Adipose tissue (tissue), 3 donors: ENCODE data around the gene SLC12A7. TPM values are rescaled to one million over a fixed set of nuclear protein-coding genes. Genes with fewer than 3 reads are reported as not detected.

Source experiments
- H3K27ac ChIP-seq: one replicate; pipeline ENCODE4 v1.5.1; 2013; ENCODE audit warnings: low read depth, low read length
- WGBS, 3 donors: extraction: QIAGEN DNeasy Blood & Tissue Kit; methylation state at CpG; one replicate each; pipeline ENCODE4 v1.1.7; 2013; 5-methylcytosine and 5-hydroxymethylcytosine counted together
- polyA plus RNA-seq, 3 donors: library from polyadenylated mRNA; stranded (reverse); fragments of 200-250 nt; gene quantifications; one replicate each; pipeline ENCODE4 v1.2.3, GENCODE V29; 2013
- donor health status: healthy with polysubstance abuse.
- donor health status: Bipolar disorder and iron deficiency.
- donor health status: healthy.

Gene SLC12A7
- polyA plus RNA-seq, 3 donors, result 9.3 to 27.2 (median 20.0) TPM

DNA sequence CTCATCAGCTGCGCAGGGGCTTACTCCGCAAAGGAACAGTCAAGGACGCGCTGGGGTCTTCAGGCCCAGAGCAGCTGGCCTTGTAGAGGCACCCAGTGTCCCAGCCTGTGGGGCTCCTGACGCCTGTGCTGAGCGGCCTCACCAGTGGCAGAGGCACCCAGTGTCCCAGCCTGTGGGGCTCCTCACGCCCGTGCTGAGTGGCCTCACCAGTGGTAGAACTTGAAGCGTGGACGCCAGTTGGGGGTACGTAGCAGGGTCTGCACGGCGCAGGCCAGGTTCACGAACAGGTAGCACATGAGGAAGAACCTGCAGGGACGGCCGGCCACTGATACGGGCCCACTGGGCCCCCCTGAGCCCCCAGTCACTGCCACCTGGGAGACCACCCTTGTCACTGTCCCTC lies 35.9 kb downstream of the SLC12A7 start:
- 94 to 97% (median 95%) methylated on average over 17 of the region's 17 CpGs for WGBS, 3 donors

DNA sequence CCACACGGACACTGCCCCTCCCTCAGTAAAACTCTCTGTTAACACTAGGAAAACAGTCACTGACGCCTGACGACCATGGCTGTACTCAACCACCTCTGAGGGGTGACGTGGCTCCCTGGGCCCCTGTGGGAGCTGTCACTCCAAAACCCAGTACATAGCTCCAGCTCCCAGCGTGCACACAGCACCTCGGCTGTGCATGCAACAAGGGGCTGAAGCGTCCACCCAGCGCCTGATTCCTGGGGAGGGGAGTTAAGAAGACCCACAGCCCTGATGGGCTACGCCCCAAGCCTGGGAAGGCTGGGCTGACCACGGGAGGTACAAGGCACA lies 36.3 kb downstream of the SLC12A7 start:
- no peak overlapping the region for H3K27ac ChIP-seq
- WGBS, 3 donors, result 89 to 94% (median 93%) methylated on average over 10 of the region's 10 CpGs

More for the DNA sequence above, 35.9 kb downstream of the SLC12A7 start:
- H3K27ac ChIP-seq, result no peak overlapping the region

DNA sequence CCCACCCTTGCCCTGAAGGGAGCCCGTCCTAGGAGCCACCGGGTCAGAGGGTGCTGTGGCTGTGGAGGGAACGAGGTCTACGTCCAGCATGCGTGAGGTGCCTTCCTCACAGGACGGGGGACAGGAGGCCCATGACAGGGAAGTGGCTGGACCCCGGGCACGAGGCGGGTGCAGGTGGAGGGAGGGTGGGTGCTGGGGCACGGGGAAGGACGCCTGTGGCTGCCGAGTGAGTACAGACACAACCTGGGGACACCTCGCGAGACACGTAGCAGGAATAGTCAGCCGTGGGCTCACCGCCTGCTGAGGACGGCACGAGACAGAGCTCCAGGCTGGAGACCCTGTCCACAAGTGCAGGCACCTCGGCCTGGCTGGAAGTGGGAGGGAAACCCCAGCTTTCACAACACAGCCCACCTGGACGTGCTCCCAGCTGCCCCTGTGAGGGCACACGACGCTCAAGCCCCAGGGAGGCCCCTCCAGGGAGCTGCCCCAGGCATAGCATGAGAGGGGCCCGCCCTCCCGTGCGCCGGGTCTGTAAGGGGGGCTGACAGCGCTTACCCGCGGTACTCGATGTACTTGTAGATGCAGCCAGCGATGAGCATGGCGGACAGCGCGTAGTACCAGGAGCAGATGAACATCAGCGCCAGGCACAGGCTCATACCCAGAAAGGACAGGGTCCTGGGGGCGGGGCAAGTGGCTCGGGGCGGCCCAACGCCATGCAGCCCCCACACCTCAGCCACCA lies 36.9 kb downstream of the SLC12A7 start:
- no peak overlapping the region for H3K27ac ChIP-seq
- WGBS, 3 donors, result 86 to 92% (median 92%) methylated on average over 40 of the region's 40 CpGs

DNA sequence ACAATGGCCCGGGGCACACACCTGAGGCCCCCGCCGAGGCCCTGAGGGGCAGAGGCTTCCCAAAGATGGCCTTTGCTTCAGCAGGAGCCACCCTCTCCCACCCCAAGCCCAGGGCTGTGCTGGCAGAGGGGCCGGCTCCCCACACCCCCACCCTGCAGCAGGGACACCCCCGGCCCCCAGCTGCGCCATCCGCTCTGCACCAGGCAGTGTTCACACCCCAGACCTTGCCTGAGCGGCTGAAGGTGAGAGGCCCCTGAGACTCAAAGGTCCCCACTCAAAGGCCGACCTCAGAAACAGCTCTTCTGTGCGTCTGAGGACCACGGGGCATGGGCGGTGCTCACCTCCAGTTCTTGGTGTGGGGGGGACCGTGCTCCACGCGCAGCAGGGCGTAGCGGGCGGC lies 37.6 kb downstream of the SLC12A7 start:
- 91 to 97% (median 95%) methylated on average over 18 of the region's 18 CpGs for WGBS, 3 donors
- no peak overlapping the region for H3K27ac ChIP-seq

DNA sequence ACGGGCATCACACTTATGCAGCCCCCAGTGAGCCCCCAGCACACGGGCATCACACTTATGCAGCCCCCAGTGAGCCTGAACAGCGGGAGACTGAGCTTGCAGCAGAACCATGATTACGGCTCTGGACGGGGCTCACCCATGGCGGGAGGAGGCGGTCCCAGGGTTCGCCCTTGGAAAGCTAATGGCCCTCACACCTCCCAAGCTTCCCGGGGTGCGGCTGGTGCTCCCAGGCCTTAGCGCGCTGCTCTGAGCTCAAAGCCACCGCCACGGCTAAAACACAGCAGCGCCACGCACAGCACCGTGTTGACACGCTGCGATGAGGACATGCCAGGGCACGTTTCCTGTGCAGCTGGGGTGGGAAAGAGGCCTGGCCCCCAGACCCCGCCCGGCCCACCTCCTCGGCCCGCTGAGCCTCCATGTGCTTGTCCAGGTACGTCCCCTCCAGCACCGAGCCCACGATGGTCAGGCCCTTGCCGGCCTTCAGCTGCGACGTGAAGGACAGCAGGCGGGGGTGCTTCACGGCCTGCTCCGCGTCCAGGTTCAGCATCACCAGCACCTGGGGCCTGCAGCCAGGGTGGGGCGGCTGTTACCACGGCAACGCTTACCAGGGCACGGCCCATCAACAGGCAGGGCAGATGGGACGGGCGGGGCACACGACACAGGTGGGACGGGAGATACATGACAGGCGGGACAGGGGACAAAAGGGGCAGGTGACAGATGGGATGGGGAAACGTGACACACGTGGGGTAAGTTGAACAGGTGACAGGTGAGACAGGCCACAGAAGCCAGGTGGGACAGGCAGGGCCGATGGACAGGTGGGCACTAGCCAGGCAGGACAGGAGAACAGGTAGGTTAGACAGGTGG lies 38.4 kb downstream of the SLC12A7 start:
- H3K27ac ChIP-seq, result no peak overlapping the region
- WGBS, 3 donors, result 89 to 92% (median 90%) methylated on average over 45 to 46 of the region's 46 CpGs

DNA sequence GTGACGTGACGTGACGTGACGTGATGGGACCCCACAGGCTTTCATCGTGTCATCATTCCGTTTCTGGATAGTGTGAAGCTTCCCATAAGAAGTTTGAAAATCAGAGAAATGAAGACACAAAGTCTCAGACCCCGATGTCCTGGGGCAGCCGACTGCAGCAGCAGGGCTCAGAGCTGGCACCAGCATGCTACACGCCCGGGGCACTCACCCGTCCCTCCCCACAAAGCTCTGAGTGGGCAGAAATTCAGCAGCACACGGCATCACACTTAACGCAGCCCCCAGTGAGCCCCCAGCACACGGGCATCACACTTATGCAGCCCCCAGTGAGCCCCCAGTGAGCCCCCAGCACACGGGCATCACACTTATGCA lies 42.2 kb downstream of the SLC12A7 start:
- H3K27ac ChIP-seq, result no peak overlapping the region
- 93 to 95% (median 95%) methylated on average over 13 to 14 of the region's 15 CpGs for WGBS, 3 donors

DNA sequence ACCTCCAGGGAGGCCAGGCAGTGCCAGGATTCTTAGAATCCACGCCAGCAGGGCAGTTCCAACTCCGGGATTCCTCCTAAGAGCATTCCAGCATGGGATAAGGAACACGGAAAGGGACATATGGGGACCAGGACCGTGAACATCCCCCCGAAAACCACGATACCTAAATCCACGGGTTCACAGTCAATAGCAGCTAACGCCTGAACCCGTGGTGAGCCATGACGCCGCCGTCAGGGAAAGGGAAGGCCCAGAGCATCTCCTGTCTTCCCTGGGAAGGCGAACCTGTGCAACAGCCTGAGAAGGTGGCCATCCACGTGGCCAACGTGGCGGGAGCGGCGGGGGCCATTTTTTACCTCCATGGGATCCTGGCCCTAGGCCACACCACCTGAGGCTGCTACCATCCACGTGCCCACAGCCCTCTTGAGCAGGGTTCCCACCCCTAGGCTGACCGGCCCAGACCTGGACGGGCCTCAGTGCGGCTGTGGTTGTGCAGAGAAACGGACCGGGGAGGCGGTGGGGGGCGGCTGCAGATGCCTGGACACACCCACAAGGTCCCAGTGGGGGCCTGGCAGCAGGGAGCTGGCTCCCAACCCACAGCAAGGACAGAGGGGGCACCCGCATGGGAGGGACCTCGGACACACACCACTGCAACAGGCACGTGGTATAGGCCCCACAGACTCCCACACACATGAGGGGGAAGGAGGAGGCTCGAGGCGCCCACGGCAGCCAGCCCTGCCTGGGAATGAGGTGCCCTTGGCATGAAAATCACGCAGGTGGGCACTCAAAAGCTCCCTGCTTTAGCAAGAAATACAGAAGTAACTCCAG lies 42.8 kb downstream of the SLC12A7 start:
- 89 to 94% (median 91%) methylated on average over 32 to 33 of the region's 33 CpGs for WGBS, 3 donors

DNA sequence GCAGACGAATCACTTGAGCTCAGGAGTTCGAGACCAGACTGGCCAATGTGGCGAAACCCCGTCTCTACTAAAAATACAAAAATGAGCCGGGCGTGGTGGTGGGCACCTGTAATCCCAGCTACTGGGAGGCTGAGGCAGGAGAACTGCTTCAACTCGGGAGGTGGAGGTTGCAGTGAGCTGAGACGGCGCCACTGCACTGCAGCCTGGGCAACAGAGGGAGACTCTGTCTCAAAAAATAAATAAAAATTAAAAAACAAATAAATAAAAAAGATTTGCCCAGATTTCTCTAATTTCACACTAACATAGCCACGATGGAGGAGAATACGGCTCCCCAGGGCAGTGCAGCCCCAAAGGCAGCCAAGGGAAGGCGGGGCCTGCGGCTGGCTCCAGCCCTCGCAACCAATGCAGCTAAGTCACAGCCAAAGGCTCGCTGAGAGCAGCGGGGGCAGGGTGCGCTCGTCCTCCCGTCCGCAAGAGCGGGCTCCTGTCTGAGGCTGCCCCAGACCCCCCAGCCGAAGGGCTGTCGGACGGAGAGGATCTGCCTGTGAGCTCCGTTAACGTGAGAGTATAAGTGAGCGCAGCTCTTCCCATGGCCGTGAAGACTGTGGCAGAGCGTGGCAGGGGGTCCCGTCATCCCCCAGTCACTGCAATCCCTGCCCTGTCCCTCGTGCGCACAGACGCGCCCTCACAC lies 43.5 kb downstream of the SLC12A7 start:
- 77 to 87% (median 80%) methylated on average over 34 of the region's 34 CpGs for WGBS, 3 donors
- H3K27ac ChIP-seq, result no peak overlapping the region

More for the DNA sequence above, 42.8 kb downstream of the SLC12A7 start:
- no peak overlapping the region for H3K27ac ChIP-seq

DNA sequence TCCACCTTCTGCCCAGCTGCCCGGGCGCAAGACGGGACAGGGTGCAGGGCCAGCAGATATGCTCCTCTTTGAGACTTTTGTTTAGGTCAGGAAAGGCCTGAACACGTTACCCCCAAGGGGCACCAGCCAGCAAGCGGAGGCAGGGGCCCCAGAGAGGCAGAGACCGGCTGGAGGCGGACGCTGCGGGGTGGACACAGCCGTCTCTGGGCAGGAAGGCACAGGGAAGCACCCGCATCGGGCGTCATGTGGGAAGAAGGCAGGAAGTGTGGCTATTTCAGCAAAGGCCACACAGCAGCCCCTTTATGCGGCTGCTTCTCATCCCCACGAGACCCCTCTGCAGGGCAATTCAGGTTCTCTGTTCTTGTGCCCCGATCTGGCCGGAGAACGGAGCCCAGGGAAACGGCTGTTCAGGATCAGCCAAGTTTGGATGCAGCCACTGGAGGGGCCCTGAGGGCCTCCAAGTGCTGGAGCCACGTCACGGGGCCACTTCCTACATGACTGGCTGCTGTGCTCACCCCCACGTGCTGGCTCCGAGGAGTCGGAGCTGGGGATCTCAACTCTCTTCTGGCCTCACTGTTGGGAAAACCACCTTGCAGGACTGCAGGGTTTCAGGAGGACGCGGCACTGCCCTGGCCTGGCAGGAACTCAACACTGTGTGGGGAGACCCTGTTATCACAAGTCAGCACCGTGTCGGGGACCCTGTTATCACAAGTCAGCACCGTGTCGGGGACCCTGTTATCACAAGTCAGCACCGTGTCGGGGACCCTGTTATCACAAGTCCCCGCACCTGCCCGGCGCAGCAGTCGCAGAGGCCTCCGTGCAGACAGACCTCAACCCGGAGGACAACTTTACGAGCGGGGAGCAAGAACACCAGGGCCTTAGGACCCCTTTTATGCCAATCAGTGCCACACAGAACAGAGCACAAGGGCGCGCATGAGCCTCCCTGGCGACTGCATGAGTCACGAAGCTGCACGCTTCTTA lies 44.4 kb downstream of the SLC12A7 start:
- H3K27ac ChIP-seq, result no peak overlapping the region
- WGBS, 3 donors, result 87 to 88% (median 88%) methylated on average over 45 of the region's 45 CpGs

DNA sequence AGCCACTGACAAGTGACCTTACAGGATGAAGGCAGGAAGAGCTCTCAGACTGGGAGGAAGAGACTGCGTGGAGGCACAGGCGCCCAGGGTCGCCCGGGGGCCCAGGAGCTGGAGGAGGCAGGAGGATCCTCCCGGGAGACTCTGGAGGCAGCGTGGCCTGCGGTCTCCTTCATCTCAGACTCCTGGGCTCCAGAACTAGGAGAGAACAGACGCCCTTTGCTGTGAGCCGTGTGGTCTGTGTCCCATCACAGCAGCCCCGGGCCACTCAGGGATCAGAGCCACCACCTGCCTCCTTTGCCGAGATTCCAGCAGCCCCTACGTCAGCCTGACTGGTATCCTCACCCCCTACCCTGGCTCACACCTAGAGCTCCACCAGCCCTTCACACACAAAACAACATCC lies 45.2 kb downstream of the SLC12A7 start:
- 91 to 96% (median 91%) methylated on average over 12 of the region's 12 CpGs for WGBS, 3 donors
- H3K27ac ChIP-seq, result no peak overlapping the region

DNA sequence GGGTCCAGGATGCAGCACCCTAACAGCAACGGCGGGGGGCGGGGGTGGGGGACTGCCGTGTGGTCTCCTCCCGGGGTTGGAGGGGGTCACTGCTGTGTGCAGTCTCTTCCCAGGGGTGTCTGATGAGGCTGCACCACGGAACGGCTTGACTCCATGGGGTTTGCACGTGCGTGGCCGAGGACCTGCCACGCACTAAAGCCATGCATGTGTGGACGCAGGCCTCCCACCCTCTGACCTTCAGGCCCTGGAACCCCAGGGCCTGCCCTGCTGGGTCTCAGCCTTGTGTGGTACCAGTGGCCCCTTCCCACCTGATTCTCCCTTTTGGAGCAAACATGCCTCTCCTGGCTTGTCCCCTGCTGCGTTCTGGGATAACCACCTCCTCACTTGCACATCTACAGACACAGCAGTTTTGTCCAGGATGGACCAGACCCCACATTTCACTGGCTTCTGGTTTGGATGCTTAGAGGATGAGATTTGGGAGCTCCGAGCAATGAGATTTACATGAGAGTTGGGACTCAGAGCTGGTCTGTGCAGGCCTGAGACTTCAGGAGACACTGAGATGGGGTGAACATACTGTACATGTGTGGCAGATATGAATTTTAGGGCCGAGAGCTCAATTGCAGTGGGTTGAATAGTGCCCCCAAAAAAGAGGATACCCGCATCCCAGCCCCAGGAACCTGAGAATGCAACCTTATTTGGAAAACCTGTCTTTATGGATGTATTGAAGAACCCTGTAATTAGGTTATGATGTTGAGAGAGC lies 45.8 kb downstream of the SLC12A7 start:
- no peak overlapping the region for H3K27ac ChIP-seq
- 89 to 94% (median 91%) methylated on average over 16 of the region's 16 CpGs for WGBS, 3 donors

DNA sequence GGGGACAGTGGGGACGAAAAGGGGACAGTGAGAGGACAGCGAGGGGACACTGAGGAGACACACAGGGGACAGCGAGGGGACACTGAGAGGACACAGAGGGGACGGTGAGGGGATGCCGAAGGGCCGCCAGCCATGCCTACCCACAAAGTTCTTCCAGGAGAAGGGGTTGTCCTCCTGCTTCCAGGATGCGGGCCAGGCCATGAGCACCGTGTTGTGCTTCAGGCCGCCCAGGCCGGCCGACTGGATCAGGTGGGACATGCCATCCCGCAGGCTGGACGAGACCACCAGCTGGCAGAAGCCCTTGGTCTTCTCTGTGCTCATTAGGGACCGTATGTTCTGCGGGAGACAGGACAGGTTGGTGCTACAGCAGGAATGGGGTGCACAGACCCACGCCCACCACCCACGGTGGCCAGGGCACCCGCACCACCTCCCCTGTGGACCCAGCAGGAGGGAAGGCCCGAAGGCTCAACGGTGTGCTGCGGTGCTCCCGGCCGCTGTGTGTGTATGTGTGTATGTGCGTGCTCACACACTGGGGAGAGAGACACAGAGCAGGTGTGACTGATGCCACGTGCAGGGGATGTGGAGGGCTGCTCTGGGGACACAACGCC lies 46.6 kb downstream of the SLC12A7 start:
- no peak overlapping the region for H3K27ac ChIP-seq
- 89 to 92% (median 92%) methylated on average over 25 to 26 of the region's 26 CpGs for WGBS, 3 donors

DNA sequence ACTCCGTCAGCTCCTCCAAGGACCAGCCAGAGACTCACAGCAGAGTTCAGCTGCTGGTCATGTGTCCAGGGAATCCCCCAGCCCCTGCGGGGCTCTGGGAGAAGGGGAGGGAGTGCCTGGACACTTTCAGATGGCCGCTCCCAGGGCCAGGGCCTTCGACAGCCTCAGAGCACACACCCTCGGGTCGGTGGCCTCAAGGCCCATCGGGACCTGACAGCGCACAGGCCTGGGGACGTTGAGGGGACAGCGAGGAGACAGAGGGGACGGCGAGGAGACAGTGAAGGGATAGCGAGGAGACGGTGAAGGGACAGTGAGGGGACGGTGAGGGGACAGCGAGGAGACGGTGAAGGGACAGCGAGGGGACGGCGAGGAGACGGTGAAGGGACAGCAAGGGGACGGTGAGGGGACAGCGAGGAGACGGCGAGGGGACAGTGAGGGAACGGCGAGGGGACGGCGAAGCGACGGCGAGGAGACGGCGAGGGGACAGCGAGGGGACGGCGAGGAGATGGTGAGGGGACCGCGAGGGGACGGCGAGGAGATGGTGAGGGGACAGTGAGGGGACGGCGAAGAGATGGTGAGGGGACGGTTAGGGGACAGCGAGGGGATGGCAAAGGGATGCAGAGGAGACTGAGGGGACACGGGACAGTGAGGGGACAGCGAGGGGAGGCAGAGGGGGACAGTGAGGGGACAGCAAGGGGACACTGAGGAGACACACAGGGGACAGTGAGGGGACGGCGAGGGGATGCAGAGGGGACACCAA lies 47.3 kb downstream of the SLC12A7 start:
- WGBS, 3 donors, result 89 to 91% (median 91%) methylated on average over 47 to 49 of the region's 49 CpGs
- no peak overlapping the region for H3K27ac ChIP-seq

DNA sequence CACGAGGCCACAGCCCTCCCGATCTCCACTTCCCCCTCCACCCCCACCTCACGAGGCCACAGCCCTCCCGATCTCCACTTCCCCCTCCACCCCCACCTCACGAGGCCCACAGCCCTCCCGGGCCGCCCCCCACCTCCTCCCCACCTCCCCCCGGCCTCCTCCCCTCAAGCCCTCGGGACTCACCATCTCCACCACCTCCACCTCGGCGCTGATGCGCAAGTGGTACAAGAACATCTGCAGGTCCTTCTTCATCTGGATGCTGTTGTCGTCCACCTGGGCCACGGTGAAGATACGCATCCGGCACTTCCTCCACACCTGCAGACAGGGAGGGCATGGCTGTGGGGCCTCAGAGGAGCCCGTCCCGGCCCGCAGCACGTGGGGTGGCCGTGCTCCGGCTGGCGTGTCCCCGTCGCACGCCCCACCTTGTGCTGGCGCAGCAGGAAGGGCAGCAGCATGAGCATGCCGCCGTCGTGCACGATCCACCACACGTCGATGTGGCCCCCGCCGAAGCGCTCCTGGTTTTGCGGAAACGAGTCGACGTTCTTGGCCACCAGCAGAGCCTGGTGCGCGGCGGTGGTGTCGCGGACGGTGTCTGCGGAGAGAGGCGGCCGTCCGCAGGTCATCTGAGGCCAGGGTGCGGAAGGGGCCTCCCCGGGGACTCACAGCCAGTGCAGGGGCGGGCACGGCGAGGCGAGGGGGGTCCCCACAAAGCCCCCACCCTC lies 48.0 kb downstream of the SLC12A7 start:
- 90 to 92% (median 91%) methylated on average over 54 to 56 of the region's 56 CpGs for WGBS, 3 donors
- no peak overlapping the region for H3K27ac ChIP-seq
